ENCODE measurements around the gene MINDY1. TPM values are rescaled to one million over a fixed set of nuclear protein-coding genes. Genes with fewer than 3 reads are reported as not detected.
A peak's percentile ranks its signal among the peaks of the same experiment; 100 is the strongest.

Gene MINDY1
- total and polyA plus RNA-seq, 2 experiments from 2014 or later: 5.8 to 18.5 TPM

DNA sequence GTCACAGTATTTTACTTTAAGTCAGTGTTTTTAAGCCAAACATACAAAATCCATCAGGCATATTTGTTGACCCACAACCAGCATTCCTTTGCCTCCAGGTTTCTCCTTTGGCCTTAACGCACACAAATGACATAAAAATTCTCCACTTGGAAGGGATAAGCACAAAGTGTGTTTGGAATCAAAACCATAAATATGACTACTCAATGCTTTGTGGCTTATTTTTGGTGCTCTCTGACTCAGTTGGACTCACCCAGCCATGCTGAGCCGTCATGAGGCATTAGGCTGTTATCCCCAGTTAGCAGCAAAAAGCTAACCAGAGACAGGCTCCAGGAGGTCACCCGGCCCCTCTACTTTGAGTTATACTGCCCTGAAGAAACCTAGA lies 2.5 kb upstream of the MINDY1 start:
- TF ChIP-seq EZH2phosphoT487 (IDR thresholded peaks at IDR 0.05; ENCODE audit: low read depth, severe bottlenecking, unreplicated experiment) (no peak), EZH2 (IDR thresholded peaks at IDR 0.05; ENCODE audit: borderline replicate concordance) (no peak), CTCF (IDR thresholded peaks at IDR 0.05; ENCODE audit: poor library complexity) (no peak)
- peaks cover 55% of the 10 kb centered on the region for H3K79me2 ChIP-seq
- no peaks in the 10 kb centered on the region for H4K20me1 ChIP-seq (ENCODE audit: insufficient read depth, poor library complexity, severe bottlenecking)
- peak overlapping the region; percentile 88 for H3K27ac ChIP-seq
- H2AFZ ChIP-seq: peak overlapping the region; percentile 87
- H3K4me3 ChIP-seq: peak overlapping the region; percentile 69
- H3K36me3 ChIP-seq (replicated peaks; ENCODE audit: insufficient read depth, low read depth): no peaks in the 10 kb centered on the region
- no peaks in the 10 kb centered on the region for H3K9me3 ChIP-seq (ENCODE audit: low read depth)
- peaks cover 57% of the 10 kb centered on the region for H3K4me1 ChIP-seq (ENCODE audit: insufficient read depth)
- 31% methylated on average over 3 of the region's 3 CpGs for WGBS (ENCODE audit: low lambda C conversion rate, missing lambda C conversion rate)
- no peaks in the 10 kb centered on the region for H3K9me2 ChIP-seq (replicated peaks; ENCODE audit: insufficient read depth)
- DNase-seq (ENCODE audit: low spot score): no peak
- H3K27me3 ChIP-seq: no peaks in the 10 kb centered on the region
- H3K4me2 ChIP-seq: peak overlapping the region; percentile 79

DNA sequence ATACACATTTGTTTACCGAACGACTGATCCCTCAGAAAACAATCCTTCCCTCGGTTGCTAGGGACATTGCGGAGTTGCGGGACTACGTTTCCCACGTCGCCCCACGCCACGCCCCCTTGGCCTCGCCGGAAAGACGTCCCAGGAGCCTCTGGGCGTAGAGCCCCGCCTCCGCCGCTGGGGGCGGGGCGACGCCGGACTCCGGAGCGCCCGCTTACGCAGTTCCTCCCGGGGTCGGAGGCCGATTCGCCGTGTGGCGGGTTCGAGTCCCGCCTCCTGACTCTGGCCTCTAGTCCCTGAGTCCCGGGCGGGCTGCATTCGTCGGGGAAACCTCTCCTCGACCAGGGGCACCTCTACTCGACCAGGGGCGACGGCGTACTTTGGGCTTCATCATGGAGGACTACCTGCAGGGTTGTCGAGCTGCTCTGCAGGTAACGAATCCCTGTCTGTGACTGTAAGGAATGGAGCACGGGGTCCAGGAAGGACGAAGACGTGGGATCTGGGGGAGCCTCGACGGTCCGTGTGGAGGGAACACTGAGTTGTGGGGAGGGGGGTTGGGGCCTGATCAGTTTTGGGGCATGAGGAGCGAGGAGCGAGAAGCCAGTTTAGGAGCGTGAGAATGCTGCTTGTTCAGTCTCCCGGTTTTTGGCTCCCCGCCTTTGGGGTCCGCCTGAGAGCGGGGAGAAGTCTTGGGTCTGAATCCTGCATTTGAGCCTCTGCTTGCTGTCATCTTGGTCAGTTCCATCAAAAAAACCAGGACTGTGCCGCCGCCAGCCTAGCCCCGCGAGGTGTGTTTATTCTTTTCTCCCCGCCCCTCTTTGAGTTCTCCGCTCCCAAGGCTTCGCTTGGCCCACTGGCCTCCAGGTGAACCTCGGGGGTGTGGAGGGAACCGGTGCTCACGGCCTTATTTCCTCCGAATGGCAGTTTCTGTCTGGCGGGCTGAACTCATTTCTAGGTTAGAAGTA lies 1.8 kb upstream of the MINDY1 start, which contains the start of gene PRUNE1:
Gene PRUNE1, plus strand, starts transcription at position 206 of the 962 bp plus-strand sequence. Its CDS starts 184 bp downstream, at position 390.
- Histone ChIP-seq H2AFZ (peak within 1 kb of the TSS; percentile 87), H3K4me1 (ENCODE audit: insufficient read depth) (peaks cover 58% of the 10 kb centered on the region)

DNA sequence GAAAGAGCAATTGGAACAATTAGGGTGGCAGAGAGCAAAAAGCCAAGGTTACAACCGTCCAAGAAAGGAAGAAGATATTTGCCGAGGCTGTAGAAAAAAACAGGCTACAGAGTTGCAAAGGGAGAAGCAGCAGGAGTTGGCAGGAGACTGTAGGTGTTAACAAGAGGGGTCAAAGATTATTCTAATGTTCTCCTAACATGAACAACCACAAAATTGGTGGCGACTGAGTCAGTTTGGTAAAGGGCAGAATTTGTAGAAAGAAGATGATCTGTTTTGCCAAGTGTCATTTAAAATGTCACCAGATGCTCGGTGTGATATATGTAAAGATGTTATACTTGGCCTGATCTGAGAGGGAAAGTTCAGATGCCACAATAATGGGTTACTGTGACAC lies 1.1 kb upstream of the MINDY1 start:
- H3K27ac ChIP-seq: peak overlapping the region; percentile 80

More for the DNA sequence above, 1.8 kb upstream of the MINDY1 start, which contains the start of gene PRUNE1:
- DNase-seq (ENCODE audit: low spot score): peak; percentile 99
- no peaks in the 10 kb centered on the region for H3K36me3 ChIP-seq (replicated peaks; ENCODE audit: insufficient read depth, low read depth)
- whole genome bisulfite sequencing (ENCODE audit: low lambda C conversion rate, missing lambda C conversion rate): 2% methylated on average over 68 of the region's 69 CpGs
- H3K4me2 ChIP-seq: peak within 1 kb of the TSS; percentile 87
- peak within 1 kb of the TSS; percentile 69 for H3K4me3 ChIP-seq
- TF ChIP-seq EZH2phosphoT487 (IDR thresholded peaks at IDR 0.05; ENCODE audit: low read depth, severe bottlenecking, unreplicated experiment): no peak
- H3K27ac ChIP-seq: peak within 1 kb of the TSS; percentile 88
- H3K9me3 ChIP-seq (ENCODE audit: low read depth): no peaks in the 10 kb centered on the region
- no peaks in the 10 kb centered on the region for H3K27me3 ChIP-seq
- peaks cover 59% of the 10 kb centered on the region for H3K79me2 ChIP-seq
- H4K20me1 ChIP-seq (ENCODE audit: insufficient read depth, poor library complexity, severe bottlenecking): no peaks in the 10 kb centered on the region
- no peaks in the 10 kb centered on the region for H3K9me2 ChIP-seq (replicated peaks; ENCODE audit: insufficient read depth)

More for the DNA sequence above, 1.1 kb upstream of the MINDY1 start:
- Histone ChIP-seq H3K27me3 (no peaks in the 10 kb centered on the region), H3K4me2 (peak overlapping the region; percentile 87), H3K9me3 (ENCODE audit: low read depth) (no peaks in the 10 kb centered on the region), H3K36me3 (replicated peaks; ENCODE audit: insufficient read depth, low read depth) (no peaks in the 10 kb centered on the region), H3K4me1 (ENCODE audit: insufficient read depth) (peaks cover 59% of the 10 kb centered on the region), H4K20me1 (ENCODE audit: insufficient read depth, poor library complexity, severe bottlenecking) (no peaks in the 10 kb centered on the region), H3K79me2 (peaks cover 66% of the 10 kb centered on the region), H3K4me3 (no peak overlapping the region), H3K9me2 (replicated peaks; ENCODE audit: insufficient read depth) (no peaks in the 10 kb centered on the region), H2AFZ (peak overlapping the region; percentile 12)
- 25% methylated on average over 4 of the region's 4 CpGs for WGBS (ENCODE audit: low lambda C conversion rate, missing lambda C conversion rate)
- TF ChIP-seq CTCF (IDR thresholded peaks at IDR 0.05; ENCODE audit: poor library complexity) (no peak), EZH2phosphoT487 (IDR thresholded peaks at IDR 0.05; ENCODE audit: low read depth, severe bottlenecking, unreplicated experiment) (no peak), EZH2 (IDR thresholded peaks at IDR 0.05; ENCODE audit: borderline replicate concordance) (no peak)
- no peak for DNase-seq (ENCODE audit: low spot score)
